ENCODE results near the gene TBC1D22A.

The TBC1D22A gene

GRCh38 chr22:46891382-46891951 is 129.0 kb downstream of the TBC1D22A start:
- no peak for DNase-seq

- DNase-seq = no peak
Measured at GRCh38 chr22:46892866-46893265, 130.4 kb downstream of the TBC1D22A start.

- no peak for DNase-seq
Measured at GRCh38 chr22:46893281-46894020, 131.0 kb downstream of the TBC1D22A start.

GRCh38 chr22:46894081-46894671 is 131.7 kb downstream of the TBC1D22A start:
- no peak for DNase-seq

- no peak for DNase-seq
Measured at GRCh38 chr22:46894851-46895640, 132.6 kb downstream of the TBC1D22A start.

- peak; percentile 37 to 51 (median 51) for DNase-seq
Measured at GRCh38 chr22:46895753-46896152, 133.3 kb downstream of the TBC1D22A start.

GRCh38 chr22:46896166-46896565 is 133.7 kb downstream of the TBC1D22A start:
- no peak for DNase-seq

GRCh38 chr22:46896568-46897245 is 134.3 kb downstream of the TBC1D22A start:
- DNase-seq = no peak

- peak in 1 of 3 donors; percentile 3 for DNase-seq
Measured at GRCh38 chr22:46897246-46897623, 134.8 kb downstream of the TBC1D22A start.

GRCh38 chr22:46900549-46900948 is 138.1 kb downstream of the TBC1D22A start:
- no peak for DNase-seq

GRCh38 chr22:46902436-46902835 is 140.0 kb downstream of the TBC1D22A start:
- no peak for DNase-seq

GRCh38 chr22:46902998-46903916 is 140.8 kb downstream of the TBC1D22A start:
- no peak for DNase-seq

GRCh38 chr22:46905415-46905814 is 143.0 kb downstream of the TBC1D22A start:
- no peak for DNase-seq

- DNase-seq = no peak
Measured at GRCh38 chr22:46905834-46906233, 143.4 kb downstream of the TBC1D22A start.

GRCh38 chr22:46906326-46907045 is 144.0 kb downstream of the TBC1D22A start:
- DNase-seq = no peak

GRCh38 chr22:46907241-46908215 is 145.1 kb downstream of the TBC1D22A start:
- DNase-seq = no peak

- no peak for DNase-seq
Measured at GRCh38 chr22:46908641-46909107, 146.2 kb downstream of the TBC1D22A start.

GRCh38 chr22:46909237-46910030 is 147.0 kb downstream of the TBC1D22A start:
- DNase-seq = no peak

- DNase-seq = no peak
Measured at GRCh38 chr22:46910624-46911023, 148.2 kb downstream of the TBC1D22A start.
